Measurements from ENCODE around the gene CD180. TPM values are rescaled to one million over a fixed set of nuclear protein-coding genes. Genes with fewer than 3 reads are reported as not detected.

CD180 gene
- total RNA-seq, 2 experiments from 2014 or later: 0.07 to 0.21 TPM

DNA sequence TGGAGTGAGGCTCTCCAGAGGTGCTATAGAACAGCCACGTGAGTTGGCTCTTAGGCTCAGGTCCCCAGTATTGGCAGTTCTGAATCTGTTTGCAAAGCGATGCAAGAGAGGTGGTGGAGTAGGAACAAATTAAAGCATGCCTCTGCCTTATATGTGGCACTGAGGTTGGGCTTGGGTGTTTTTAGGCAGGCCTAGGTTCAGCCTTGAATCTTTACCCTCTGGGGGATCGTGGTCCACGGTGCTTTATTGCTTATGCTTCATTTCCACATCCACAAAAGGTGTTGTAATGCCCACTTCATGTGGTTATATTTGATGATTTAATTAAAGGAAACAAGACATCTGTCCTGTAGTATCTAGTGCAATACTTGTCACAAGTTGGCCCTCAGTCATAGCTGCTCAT is 56.2 kb downstream of the CD180 start:
- Mint-ChIP-seq H3K27me3 (no peaks in the 10 kb centered on the region), H3K9me3 (no peaks in the 10 kb centered on the region), H3K27ac (no peak overlapping the region), H3K4me3 (no peak overlapping the region), H3K4me1 (ENCODE audit: low read depth) (no peaks in the 10 kb centered on the region), H3K36me3 (peaks cover 46% of the 10 kb centered on the region)
- DNase-seq: no peak
- ChIA-PET POLR2A (no interaction called here), CTCF (interaction anchor here (0.9 kb wide), 1 partner anchor 326 kb away, joined by 3 read pairs; no protein-coding TSS in a partner anchor)
- intact Hi-C loops (cut with micrococcal nuclease): no loop called here

DNA sequence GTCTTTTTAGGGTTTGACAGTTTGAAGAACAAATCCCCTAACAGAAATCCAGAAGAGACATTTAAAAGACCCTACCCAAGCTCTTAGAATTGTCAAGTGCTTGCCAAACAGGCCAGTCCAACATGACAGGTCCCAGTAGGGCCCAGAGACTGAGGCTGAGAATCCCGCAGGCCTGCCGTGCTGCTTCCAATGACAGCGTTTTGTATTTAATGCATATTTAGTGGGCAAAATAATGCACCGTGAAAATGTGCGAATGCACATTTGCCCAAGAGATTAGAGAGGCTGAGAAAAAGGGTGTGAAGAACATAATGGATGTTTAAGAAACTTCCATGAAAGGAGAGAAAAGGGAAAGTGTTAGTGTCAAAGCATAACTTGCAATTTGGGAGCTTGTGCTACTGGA is 57.6 kb downstream of the CD180 start:
- no peaks in the 10 kb centered on the region for H3K9me3 Mint-ChIP-seq
- CTCF ChIA-PET: no interaction called here
- POLR2A ChIA-PET: no interaction called here
- H3K4me1 Mint-ChIP-seq (ENCODE audit: low read depth): no peaks in the 10 kb centered on the region
- DNase-seq: no peak
- H3K36me3 Mint-ChIP-seq: peaks cover 44% of the 10 kb centered on the region
- H3K27ac Mint-ChIP-seq: no peak overlapping the region
- intact Hi-C loops (cut with micrococcal nuclease): no loop called here
- no peaks in the 10 kb centered on the region for H3K27me3 Mint-ChIP-seq
- no peak overlapping the region for H3K4me3 Mint-ChIP-seq

DNA sequence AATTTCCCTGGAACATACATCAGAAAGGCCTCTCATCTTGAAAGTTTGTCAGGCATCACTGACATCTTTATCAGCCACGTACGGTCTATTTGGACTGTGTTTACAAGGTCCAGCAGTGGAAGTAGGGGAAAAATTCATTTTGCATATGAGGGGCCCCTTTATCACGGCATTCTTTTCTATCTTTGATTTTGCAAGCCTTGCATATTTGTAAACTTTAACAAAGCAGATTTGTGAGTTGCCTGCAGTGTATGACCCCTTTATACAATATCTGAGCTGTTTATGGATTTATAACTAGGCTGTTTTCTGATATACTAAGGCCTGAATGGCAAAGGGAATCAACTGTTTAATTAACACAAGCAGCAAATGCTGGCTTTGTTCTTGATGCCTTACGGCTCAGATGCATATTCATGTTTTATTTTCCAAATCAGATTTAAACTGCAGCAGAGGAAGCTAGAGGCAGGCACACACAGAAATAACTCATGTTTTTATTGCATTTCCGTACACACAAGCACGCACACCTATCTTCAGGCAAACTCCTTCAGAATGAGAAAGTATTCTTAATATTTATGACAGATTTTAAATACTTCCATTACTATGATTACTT is 61.1 kb downstream of the CD180 start:
- DNase-seq: no peak

DNA sequence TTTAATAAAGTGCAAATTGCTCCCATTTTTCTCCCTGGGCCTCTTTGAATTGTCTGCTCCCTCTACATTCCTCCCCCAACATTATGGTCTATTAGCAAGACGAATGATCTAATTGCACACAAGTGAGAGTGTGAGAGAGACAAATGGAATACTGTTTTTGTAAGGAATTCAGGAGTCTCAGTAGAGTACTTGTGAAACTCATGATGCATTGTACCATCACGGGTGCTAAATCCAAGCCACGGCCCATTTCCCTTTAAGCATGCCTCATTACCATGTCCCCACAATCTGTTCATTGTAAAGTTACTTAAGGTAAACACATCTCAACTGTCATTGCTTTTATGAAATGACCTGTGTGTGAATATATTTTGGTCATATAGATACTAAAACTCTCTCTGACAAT is 62.8 kb downstream of the CD180 start:
- intact Hi-C loops (cut with micrococcal nuclease): no loop called here
- H3K27me3 Mint-ChIP-seq: no peaks in the 10 kb centered on the region
- no peak for DNase-seq
- H3K4me3 Mint-ChIP-seq: no peak overlapping the region
- H3K27ac Mint-ChIP-seq: no peak overlapping the region
- POLR2A ChIA-PET: no interaction called here
- H3K9me3 Mint-ChIP-seq: no peaks in the 10 kb centered on the region
- CTCF ChIA-PET: no interaction called here
- H3K36me3 Mint-ChIP-seq: peaks cover 32% of the 10 kb centered on the region
- no peaks in the 10 kb centered on the region for H3K4me1 Mint-ChIP-seq (ENCODE audit: low read depth)

More for the DNA sequence above, 61.1 kb downstream of the CD180 start:
- Mint-ChIP-seq H3K36me3 (peaks cover 28% of the 10 kb centered on the region), H3K27ac (no peak overlapping the region), H3K9me3 (no peaks in the 10 kb centered on the region), H3K27me3 (no peaks in the 10 kb centered on the region), H3K4me1 (ENCODE audit: low read depth) (no peaks in the 10 kb centered on the region), H3K4me3 (no peak overlapping the region)
- POLR2A ChIA-PET: no interaction called here
- CTCF ChIA-PET: no interaction called here
- intact Hi-C loops (cut with micrococcal nuclease): no loop called here

DNA sequence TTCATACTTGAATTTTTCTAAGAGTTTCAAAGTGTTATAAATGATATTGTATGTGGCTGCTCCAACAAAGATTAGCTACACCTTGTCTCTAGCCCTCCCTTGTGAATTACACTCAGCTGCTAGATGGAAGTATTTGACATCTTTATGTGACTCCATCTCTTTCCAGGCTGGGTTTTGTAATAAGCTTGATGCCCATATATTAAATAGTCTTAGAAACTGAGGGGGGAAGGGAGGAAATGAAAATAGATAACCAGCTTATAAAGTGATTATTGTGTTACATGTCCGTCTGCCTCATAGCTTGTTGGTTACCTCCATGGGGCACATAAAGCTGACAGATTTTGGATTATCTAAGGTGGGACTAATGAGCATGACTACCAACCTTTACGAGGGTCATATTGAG is 63.4 kb downstream of the CD180 start:
- intact Hi-C loops (cut with micrococcal nuclease): no loop called here
- Mint-ChIP-seq H3K9me3 (no peaks in the 10 kb centered on the region), H3K27ac (no peak overlapping the region), H3K4me1 (ENCODE audit: low read depth) (no peaks in the 10 kb centered on the region), H3K27me3 (no peaks in the 10 kb centered on the region), H3K4me3 (no peak overlapping the region), H3K36me3 (peaks cover 32% of the 10 kb centered on the region)
- ChIA-PET CTCF (no interaction called here), POLR2A (no interaction called here)
- DNase-seq: no peak

DNA sequence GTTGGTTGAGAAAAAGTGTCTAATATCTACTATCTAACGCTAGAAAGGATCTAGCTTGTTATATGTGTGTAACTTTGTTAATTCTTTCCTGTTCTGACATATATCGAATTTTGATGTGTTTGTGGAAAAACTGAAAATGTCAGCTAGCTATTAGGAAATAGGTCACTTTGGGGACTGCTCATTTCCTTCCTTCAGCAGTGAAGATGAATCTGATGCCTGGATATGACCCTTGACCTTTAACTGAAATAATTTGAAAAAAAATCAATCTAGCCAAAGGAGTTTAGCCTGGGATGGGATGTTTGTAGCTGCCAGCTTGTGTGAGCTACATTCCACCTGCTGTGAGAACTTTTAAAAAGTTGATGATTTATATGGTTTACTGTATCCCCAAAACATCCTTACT is 66.8 kb downstream of the CD180 start:
- no peak overlapping the region for H3K4me3 Mint-ChIP-seq
- H3K27ac Mint-ChIP-seq: no peak overlapping the region
- peaks cover 37% of the 10 kb centered on the region for H3K36me3 Mint-ChIP-seq
- ChIA-PET CTCF (interaction anchor here (1.4 kb wide), 1 partner anchor 19 kb away, joined by 3 read pairs; no protein-coding TSS in a partner anchor), POLR2A (no interaction called here)
- intact Hi-C loops (cut with micrococcal nuclease): no loop called here
- no peaks in the 10 kb centered on the region for H3K9me3 Mint-ChIP-seq
- H3K4me1 Mint-ChIP-seq (ENCODE audit: low read depth): peaks cover 8% of the 10 kb centered on the region
- DNase-seq: no peak
- H3K27me3 Mint-ChIP-seq: no peaks in the 10 kb centered on the region

Measured in activated CD4-positive, alpha-beta memory T cell treated with anti-CD3 and anti-CD28 coated beads for 36 hours (primary cell).